Activated CD8-positive, alpha-beta T cell treated with anti-CD3 and anti-CD28 coated beads for 36 hours (primary cell): Measurements from ENCODE around the gene CPHXL. TPM values are rescaled to one million over a fixed set of nuclear protein-coding genes. Genes with fewer than 3 reads are reported as not detected.

Experiments
- ATAC-seq: fragments of 200-7000 bp; cut with Tn5 transposase; one replicate; pipeline ENCODE4 v1.10.0; 2021; ENCODE audit warnings: mild to moderate bottlenecking, moderate library complexity
- CTCF ChIA-PET: fragments of 350-600 bp; sonication (Branson Sonifier 250); formaldehyde crosslinking; loops from one replicate; lab custom pipeline; 2021; ENCODE audit warnings: antibody characterized with exemption; lab: Charles Lee
- POLR2A ChIA-PET: fragments of 350-600 bp; sonication (Branson Sonifier 250); formaldehyde crosslinking; loops from one replicate; lab custom pipeline; 2021; ENCODE audit warnings: antibody characterized with exemption; lab: Charles Lee
- DNase-seq: peaks from one replicate; pipeline ENCODE4 v3.0.0-alpha.2; 2020
- H3K27ac Mint-ChIP-seq: one replicate; pipeline ENCODE4 v1.8.0; 2021; ENCODE audit warnings: mild to moderate bottlenecking, mixed read lengths
- H3K27me3 Mint-ChIP-seq: one replicate; pipeline ENCODE4 v1.8.0; 2021; ENCODE audit warnings: mixed read lengths
- H3K36me3 Mint-ChIP-seq: one replicate; pipeline ENCODE4 v1.8.0; 2021; ENCODE audit warnings: low read depth, mixed read lengths
- H3K4me1 Mint-ChIP-seq: one replicate; pipeline ENCODE4 v1.8.0; 2021; ENCODE audit warnings: low read depth, mixed read lengths
- H3K4me3 Mint-ChIP-seq: one replicate; pipeline ENCODE4 v1.8.0; 2021; ENCODE audit warnings: mild to moderate bottlenecking, moderate library complexity, mixed read lengths
- H3K9me3 Mint-ChIP-seq: one replicate; pipeline ENCODE4 v1.8.0; 2021; ENCODE audit warnings: mixed read lengths
- intact Hi-C: fragments of 100-400 bp; cut with micrococcal nuclease; formaldehyde crosslinking; loops from one replicate; pipeline ENCODE4 v1.10.0; 2022
- total RNA-seq, 2 experiments: library from RNA; stranded (reverse); gene quantifications; one replicate each; pipeline ENCODE4 v1.2.3, GENCODE V29; 2021
- TF ChIP-seq, protein P1 (sequence below): fragments of 200-600 bp; IDR thresholded peaks from one replicate; pipeline ENCODE4 v1.8.0; 2022; ENCODE audit warnings: antibody characterized with exemption, mild to moderate bottlenecking

The CPHXL gene
- total RNA-seq, 2 experiments from 2014 or later: not detected

DNA sequence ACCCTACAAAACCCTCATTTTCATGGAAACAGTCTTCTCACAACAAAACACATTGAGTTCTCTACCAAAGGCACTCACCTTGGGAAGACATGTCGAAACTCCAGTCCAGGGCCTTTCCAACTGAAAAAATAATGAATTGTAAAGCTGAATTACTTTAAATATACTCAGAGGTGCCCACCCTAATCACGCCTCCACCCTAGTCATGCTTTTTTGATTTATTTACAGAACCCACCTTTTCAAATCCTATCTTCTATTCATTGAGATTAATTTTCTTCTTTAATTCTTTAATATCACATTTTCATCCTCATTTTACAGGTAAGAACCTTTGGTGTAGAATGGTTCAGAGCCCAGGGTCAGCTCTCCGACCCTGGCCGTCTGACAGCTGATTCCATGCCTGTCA, 49.4 kb downstream of the CPHXL start, which contains the start of gene CPHXL2:
TSS of gene CPHXL2 (minus strand) at position 101 of the 400 bp plus-strand sequence. CDS start at position 91, 10 bp downstream.
- POLR2A ChIA-PET: no interaction called here
- CTCF ChIA-PET: no interaction called here

DNA sequence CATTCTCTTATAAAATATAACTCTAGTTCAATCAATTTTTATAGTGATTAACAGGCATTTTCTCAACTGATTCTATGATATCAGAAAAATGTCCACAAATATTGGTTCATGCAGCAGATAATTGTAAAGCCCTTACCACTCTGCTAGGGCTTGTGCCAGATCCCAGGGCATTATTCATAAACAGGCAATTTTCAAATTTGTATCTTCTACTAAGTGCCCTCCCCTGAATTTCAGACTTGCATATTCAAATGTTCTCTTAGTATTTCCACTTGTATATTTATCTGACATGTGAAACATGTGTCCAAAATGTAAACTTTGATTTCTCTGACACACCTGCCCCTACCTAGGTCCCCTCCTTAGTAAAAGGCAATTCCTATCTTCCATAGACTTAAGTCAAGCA, 58.8 kb downstream of the CPHXL start:
- no peaks in the 10 kb centered on the region for H3K36me3 Mint-ChIP-seq
- H3K27ac Mint-ChIP-seq: no peak overlapping the region
- POLR2A ChIA-PET: no interaction called here
- H3K4me1 Mint-ChIP-seq: no peaks in the 10 kb centered on the region
- intact Hi-C loops: no loop called here
- DNase-seq (no peak), ATAC-seq (no peak)
- TF ChIP-seq, protein P1, sequence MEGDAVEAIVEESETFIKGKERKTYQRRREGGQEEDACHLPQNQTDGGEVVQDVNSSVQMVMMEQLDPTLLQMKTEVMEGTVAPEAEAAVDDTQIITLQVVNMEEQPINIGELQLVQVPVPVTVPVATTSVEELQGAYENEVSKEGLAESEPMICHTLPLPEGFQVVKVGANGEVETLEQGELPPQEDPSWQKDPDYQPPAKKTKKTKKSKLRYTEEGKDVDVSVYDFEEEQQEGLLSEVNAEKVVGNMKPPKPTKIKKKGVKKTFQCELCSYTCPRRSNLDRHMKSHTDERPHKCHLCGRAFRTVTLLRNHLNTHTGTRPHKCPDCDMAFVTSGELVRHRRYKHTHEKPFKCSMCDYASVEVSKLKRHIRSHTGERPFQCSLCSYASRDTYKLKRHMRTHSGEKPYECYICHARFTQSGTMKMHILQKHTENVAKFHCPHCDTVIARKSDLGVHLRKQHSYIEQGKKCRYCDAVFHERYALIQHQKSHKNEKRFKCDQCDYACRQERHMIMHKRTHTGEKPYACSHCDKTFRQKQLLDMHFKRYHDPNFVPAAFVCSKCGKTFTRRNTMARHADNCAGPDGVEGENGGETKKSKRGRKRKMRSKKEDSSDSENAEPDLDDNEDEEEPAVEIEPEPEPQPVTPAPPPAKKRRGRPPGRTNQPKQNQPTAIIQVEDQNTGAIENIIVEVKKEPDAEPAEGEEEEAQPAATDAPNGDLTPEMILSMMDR: no peak
- no peak overlapping the region for H3K4me3 Mint-ChIP-seq
- no peaks in the 10 kb centered on the region for H3K9me3 Mint-ChIP-seq
- H3K27me3 Mint-ChIP-seq: no peaks in the 10 kb centered on the region
- CTCF ChIA-PET: no interaction called here

More for the DNA sequence above, 49.4 kb downstream of the CPHXL start, which contains the start of gene CPHXL2:
- H3K36me3 Mint-ChIP-seq: no peaks in the 10 kb centered on the region
- no peak for DNase-seq
- no peak for ATAC-seq
- intact Hi-C loops: no loop called here
- H3K27ac Mint-ChIP-seq: no peak within 1 kb of the TSS
- H3K4me1 Mint-ChIP-seq: no peaks in the 10 kb centered on the region
- H3K9me3 Mint-ChIP-seq: no peaks in the 10 kb centered on the region
- no peaks in the 10 kb centered on the region for H3K27me3 Mint-ChIP-seq
- H3K4me3 Mint-ChIP-seq: no peak within 1 kb of the TSS
- TF ChIP-seq, protein P1: no peak

Other genes starting within 250 kb of the CPHXL start
- not detected for gene CHST6, start 231.0 kb downstream of the CPHXL start, total RNA-seq
- not detected for gene CHST5, start 190.4 kb downstream of the CPHXL start, total RNA-seq
- 1 to 10 TPM; 4.9 to 5.1 TPM for gene TMEM231, start 170.2 kb downstream of the CPHXL start, total RNA-seq
- 10 to 100 TPM; 56.3 to 57.4 TPM for gene GABARAPL2, start 160.1 kb downstream of the CPHXL start, total RNA-seq
- gene ADAT1, start 103.2 kb downstream of the CPHXL start, total RNA-seq: 10 to 100 TPM; 41.7 to 43.6 TPM
- 100 to 1,000 TPM; 320 to 335 TPM for gene KARS1, start 78.8 kb downstream of the CPHXL start, total RNA-seq
- gene TERF2IP, start 78.7 kb downstream of the CPHXL start, total RNA-seq: 10 to 100 TPM; 66.3 to 68.1 TPM
- not detected for gene CPHXL2, start 49.5 kb downstream of the CPHXL start, total RNA-seq
- not detected for gene DUXB, start 25.0 kb downstream of the CPHXL start, total RNA-seq